Endodermal cell (in vitro differentiated cells): Measurements from ENCODE around the gene SGCG. TPM values are rescaled to one million over a fixed set of nuclear protein-coding genes. Genes with fewer than 3 reads are reported as not detected.

ENCODE experiments used
- DNase-seq: peaks from one replicate; pipeline ENCODE4 v3.0.0-alpha.2; 2017
- H3K27ac ChIP-seq: 2 replicates; pipeline ENCODE4 v1.5.1; 2013; ENCODE audit warnings: mild to moderate bottlenecking, low read depth, low read length, moderate library complexity
- H3K27me3 ChIP-seq: 2 replicates; pipeline ENCODE4 v1.6.1; 2013; ENCODE audit warnings: mild to moderate bottlenecking, low read length, moderate library complexity; ENCODE audit not compliant: insufficient read depth, control insufficient read depth, poor library complexity, severe bottlenecking
- H3K36me3 ChIP-seq: 2 replicates; pipeline ENCODE4 v1.7.0; 2013; ENCODE audit warnings: mild to moderate bottlenecking, low read length, moderate library complexity; ENCODE audit not compliant: control insufficient read depth, insufficient read depth
- H3K4me1 ChIP-seq: one replicate; pipeline ENCODE4 v1.7.0; 2013; ENCODE audit warnings: low read length; ENCODE audit not compliant: control insufficient read depth, insufficient read depth
- H3K4me3 ChIP-seq: 2 replicates; pipeline ENCODE4 v1.5.1; 2013; ENCODE audit warnings: mild to moderate bottlenecking, low read length, moderate library complexity
- H3K9ac ChIP-seq: 2 replicates; pipeline ENCODE4 v1.6.1; 2013; ENCODE audit warnings: mild to moderate bottlenecking, low read length, moderate library complexity; ENCODE audit not compliant: poor library complexity, severe bottlenecking; ENCODE audit errors: extremely low read depth
- H3K9me3 ChIP-seq: 2 replicates; pipeline ENCODE4 v1.6.1; 2013; ENCODE audit warnings: mild to moderate bottlenecking, low read length, moderate library complexity; ENCODE audit not compliant: control insufficient read depth
- H3K27ac Mint-ChIP-seq: 2 replicates; pipeline ENCODE4 v1.8.0; 2020; ENCODE audit warnings: mixed read lengths
- H3K27me3 Mint-ChIP-seq: 2 replicates; pipeline ENCODE4 v1.8.0; 2021; ENCODE audit warnings: mild to moderate bottlenecking, mixed read lengths; ENCODE audit not compliant: insufficient read depth
- H3K36me3 Mint-ChIP-seq: 2 replicates; pipeline ENCODE4 v1.8.0; 2020; ENCODE audit warnings: low read depth, mixed read lengths
- H3K4me1 Mint-ChIP-seq: 2 replicates; pipeline ENCODE4 v1.8.0; 2020; ENCODE audit warnings: mixed read lengths
- H3K4me3 Mint-ChIP-seq: 2 replicates; pipeline ENCODE4 v1.8.0; 2020; ENCODE audit warnings: mild to moderate bottlenecking, moderate library complexity, mixed read lengths
- H3K9me3 Mint-ChIP-seq: 2 replicates; pipeline ENCODE4 v1.8.0; 2020; ENCODE audit warnings: mild to moderate bottlenecking, mixed read lengths
- CTCF ChIP-seq: fragments of 200-600 bp; sonication (generic); conservative IDR thresholded peaks from 2 replicates; pipeline ENCODE4 v1.5.0; 2021; ENCODE audit warnings: antibody characterized with exemption, mild to moderate bottlenecking
- WGBS, 2 experiments: methylation state at CpG; one replicate each; pipeline versions ENCODE4 v1.1.5 to v1.1.7; 2013; ENCODE audit warnings: missing lambda C conversion rate in 2 of 2, mixed read lengths in 1 of 2; ENCODE audit not compliant: insufficient coverage in 1 of 2, insufficient read length in 1 of 2; 5-methylcytosine and 5-hydroxymethylcytosine counted together
- total RNA-seq, 2 donors: library from RNA; stranded (reverse); fragmentation: NEBNext Ultra II Directional in 1 of 2; extraction: Animal tissue kit (Norgen Biotek cat#: 25700) in 1 of 2; gene quantifications; 2 replicates in 1 of 2; 3 replicates in 1 of 2; pipeline ENCODE4 v1.2.1, GENCODE V29; 2021

SGCG gene
- total RNA-seq, 2 donors from 2014 or later = 0.15 to 0.27 TPM

GRCh38 chr13:23212671-23213070 lies 31.9 kb downstream of the SGCG start:
- no peaks in the 10 kb centered on the region for H3K4me1 Mint-ChIP-seq
- no peaks in the 10 kb centered on the region for H3K27me3 ChIP-seq
- H3K27ac Mint-ChIP-seq = no peak overlapping the region
- no peaks in the 10 kb centered on the region for H3K27me3 Mint-ChIP-seq
- no peaks in the 10 kb centered on the region for H3K4me1 ChIP-seq
- no peak for DNase-seq
- H3K4me3 Mint-ChIP-seq = no peak overlapping the region
- H3K9me3 Mint-ChIP-seq = peaks cover 12% of the 10 kb centered on the region
- H3K4me3 ChIP-seq = no peak overlapping the region
- no peak overlapping the region for H3K27ac ChIP-seq
- no peaks in the 10 kb centered on the region for H3K36me3 ChIP-seq
- H3K36me3 Mint-ChIP-seq = no peaks in the 10 kb centered on the region
- 86% methylated on average over 4 of the region's 4 CpGs; no CpG with 5 or more reads in 1 of the 2 experiments for WGBS, 2 experiments
- H3K9ac ChIP-seq = no peak overlapping the region
- peaks cover 13% of the 10 kb centered on the region for H3K9me3 ChIP-seq
- no peak for TF ChIP-seq CTCF

- Histone ChIP-seq H3K9ac (no peak overlapping the region), H3K27me3 (no peaks in the 10 kb centered on the region), H3K27ac (no peak overlapping the region), H3K9me3 (no peaks in the 10 kb centered on the region), H3K4me1 (no peaks in the 10 kb centered on the region), H3K36me3 (no peaks in the 10 kb centered on the region), H3K4me3 (no peak overlapping the region)
- no peak overlapping the region for H3K27ac Mint-ChIP-seq
- no peaks in the 10 kb centered on the region for H3K36me3 Mint-ChIP-seq
- no peak for DNase-seq
- no peak for TF ChIP-seq CTCF
- H3K4me3 Mint-ChIP-seq = no peak overlapping the region
- no peaks in the 10 kb centered on the region for H3K4me1 Mint-ChIP-seq
- no peaks in the 10 kb centered on the region for H3K9me3 Mint-ChIP-seq
- no peaks in the 10 kb centered on the region for H3K27me3 Mint-ChIP-seq
These were observed 50.5 kb downstream of the SGCG start for GRCh38 chr13:23231241-23231640.

GRCh38 chr13:23235994-23236393 lies 55.2 kb downstream of the SGCG start:
- Mint-ChIP-seq H3K9me3 (no peaks in the 10 kb centered on the region), H3K27ac (no peak overlapping the region), H3K36me3 (no peaks in the 10 kb centered on the region), H3K27me3 (no peaks in the 10 kb centered on the region), H3K4me1 (no peaks in the 10 kb centered on the region), H3K4me3 (no peak overlapping the region)
- Histone ChIP-seq H3K4me3 (no peak overlapping the region), H3K9ac (no peak overlapping the region), H3K27me3 (no peaks in the 10 kb centered on the region), H3K36me3 (no peaks in the 10 kb centered on the region), H3K4me1 (no peaks in the 10 kb centered on the region), H3K27ac (no peak overlapping the region), H3K9me3 (no peaks in the 10 kb centered on the region)
- DNase-seq = no peak
- TF ChIP-seq CTCF = no peak
